H1 (cell line): ENCODE results near the gene MACF1. TPM values are rescaled to one million over a fixed set of nuclear protein-coding genes. Genes with fewer than 3 reads are reported as not detected.

Source experiments
- CTCF ChIA-PET: fragments of 300-600 bp; sonication (Branson Sonifier 250); formaldehyde crosslinking; loops from one replicate; lab custom pipeline; 2021; ENCODE audit not compliant: partially characterized antibody; lab: Charles Lee
- POLR2A ChIA-PET: fragments of 300-600 bp; sonication (Branson Sonifier 250); formaldehyde crosslinking; loops from one replicate; lab custom pipeline; 2021; ENCODE audit warnings: inconsistent platforms; ENCODE audit not compliant: partially characterized antibody; lab: Charles Lee
- DNase-seq, 2 experiments: peaks; one replicate each; pipeline versions ENCODE4 v3.0.0 to v3.0.0-alpha.2; 2010 to 2022; ENCODE audit warnings: low spot score in 2 of 2, low read depth in 1 of 2, mixed read lengths in 1 of 2
- FAIRE-seq: peaks from 2 replicates; lab custom pipeline; 2011; peaks lifted over from hg19 to GRCh38; lab: Jason Lieb, UNC
- H2AFZ ChIP-seq: 2 replicates; pipeline ENCODE4 v1.8.1; 2012; ENCODE audit warnings: low read length, inconsistent platforms
- H2AK5ac ChIP-seq: 2 replicates; pipeline ENCODE4 v1.6.1; 2013; ENCODE audit warnings: low read depth, low read length
- H2BK120ac ChIP-seq: replicated peaks from 2 replicates; pipeline ENCODE3; 2013; ENCODE audit warnings: low read depth, low read length, inconsistent platforms
- H2BK12ac ChIP-seq: 2 replicates; pipeline ENCODE4 v1.6.1; 2013; ENCODE audit warnings: low read depth, low read length
- H2BK15ac ChIP-seq: 2 replicates; pipeline ENCODE4 v1.6.1; 2013; ENCODE audit warnings: low read length
- H2BK20ac ChIP-seq: 2 replicates; pipeline ENCODE4 v1.6.1; 2013; ENCODE audit warnings: low read length
- H2BK5ac ChIP-seq: 2 replicates; pipeline ENCODE4 v1.6.1; 2013; ENCODE audit warnings: low read depth, low read length
- H3K14ac ChIP-seq: 2 replicates; pipeline ENCODE4 v1.6.1; 2013; ENCODE audit warnings: inconsistent platforms; ENCODE audit not compliant: insufficient read length
- H3K18ac ChIP-seq: 2 replicates; pipeline ENCODE4 v1.6.1; 2013; ENCODE audit warnings: low read length; ENCODE audit errors: extremely low read depth
- H3K23ac ChIP-seq: 2 replicates; pipeline ENCODE4 v1.6.1; 2013; ENCODE audit warnings: inconsistent platforms; ENCODE audit not compliant: insufficient read length
- H3K23me2 ChIP-seq: 2 replicates; pipeline ENCODE4 v1.6.1; 2013; ENCODE audit warnings: low read depth, low read length
- H3K27ac ChIP-seq: 2 replicates; pipeline ENCODE4 v1.6.1; 2011; ENCODE audit warnings: low read depth, low read length, inconsistent platforms
- H3K27me3 ChIP-seq, 4 experiments: replicated peaks in 1 of 4; 1 replicate in 1 of 4; 2 replicates in 3 of 4; pipeline versions ENCODE4 v1.6.1 to v1.8.1; 2011 to 2013; ENCODE audit warnings: low read length in 3 of 4, mild to moderate bottlenecking in 3 of 4, inconsistent platforms in 2 of 4, mixed read lengths in 2 of 4, moderate library complexity in 1 of 4; ENCODE audit not compliant: control insufficient read depth in 3 of 4, insufficient read depth in 3 of 4; ENCODE audit errors: extremely low read depth in 1 of 4
- H3K36me3 ChIP-seq, 4 experiments: 2 replicates each; pipeline versions ENCODE4 v1.6.1 to v1.8.1; 2011 to 2013; ENCODE audit warnings: mild to moderate bottlenecking in 4 of 4, low read length in 3 of 4, moderate library complexity in 2 of 4, control low read depth in 1 of 4, inconsistent platforms in 1 of 4; ENCODE audit not compliant: insufficient read depth in 4 of 4, control insufficient read depth in 2 of 4
- H3K4ac ChIP-seq: replicated peaks from 2 replicates; pipeline ENCODE3; 2013; ENCODE audit warnings: low read length, low read depth, mixed read lengths, inconsistent platforms; ENCODE audit not compliant: insufficient read length
- H3K4me1 ChIP-seq, 4 experiments: replicated peaks in 1 of 4; 1 replicate in 1 of 4; 2 replicates in 3 of 4; pipeline versions ENCODE4 v1.6.1 to v1.8.1; 2011 to 2013; ENCODE audit warnings: low read length in 3 of 4, inconsistent platforms in 2 of 4, mixed read lengths in 1 of 4; ENCODE audit not compliant: insufficient read depth in 4 of 4, control insufficient read depth in 3 of 4
- H3K4me2 ChIP-seq, 2 experiments: 2 replicates each; pipeline versions ENCODE4 v1.6.1 to v1.8.1; 2011 to 2013; ENCODE audit warnings: low read depth in 2 of 2, low read length in 2 of 2, control low read depth in 1 of 2, inconsistent platforms in 1 of 2, mild to moderate bottlenecking in 1 of 2; ENCODE audit not compliant: insufficient read depth in 1 of 2
- H3K4me3 ChIP-seq, 4 experiments: fragments of 200-600, 300-600 bp in 1 of 4; sonication (generic), shearing (Covaris generic), sonication (Bioruptor Twin) in 1 of 4; 2 replicates each; pipeline versions ENCODE4 v1.5.1 to v1.8.1; 2011 to 2016; ENCODE audit warnings: low read length in 4 of 4, low read depth in 3 of 4, control low read depth in 2 of 4, inconsistent platforms in 2 of 4, mild to moderate bottlenecking in 2 of 4, mixed read lengths in 1 of 4, moderate library complexity in 1 of 4; ENCODE audit not compliant: insufficient read depth in 2 of 4; ENCODE audit errors: extremely low read depth in 1 of 4
- H3K56ac ChIP-seq: replicated peaks from 2 replicates; pipeline ENCODE3; 2013; ENCODE audit warnings: low read depth, mild to moderate bottlenecking, mixed read lengths, low read length, inconsistent platforms; ENCODE audit not compliant: insufficient read length
- H3K79me1 ChIP-seq: 2 replicates; pipeline ENCODE4 v1.6.1; 2013; ENCODE audit warnings: low read depth, low read length, control low read depth
- H3K79me2 ChIP-seq, 2 experiments: 2 replicates each; pipeline versions ENCODE4 v1.6.1 to v1.8.1; 2012 to 2013; ENCODE audit warnings: low read length in 2 of 2, mild to moderate bottlenecking in 2 of 2, inconsistent platforms in 1 of 2; ENCODE audit not compliant: insufficient read depth in 2 of 2, control insufficient read depth in 1 of 2
- H3K9ac ChIP-seq, 4 experiments: replicated peaks in 1 of 4; 1 replicate in 1 of 4; 2 replicates in 3 of 4; pipeline versions ENCODE4 v1.6.1 to v1.8.1; 2011 to 2013; ENCODE audit warnings: low read depth in 3 of 4, low read length in 3 of 4, control low read depth in 2 of 4, mild to moderate bottlenecking in 2 of 4, moderate library complexity in 2 of 4, inconsistent platforms in 1 of 4; ENCODE audit errors: extremely low read depth in 1 of 4
- H3K9me3 ChIP-seq, 2 experiments: 2 replicates each; pipeline versions ENCODE4 v1.6.1 to v1.8.1; 2012 to 2013; ENCODE audit warnings: mild to moderate bottlenecking in 2 of 2, moderate library complexity in 2 of 2, control low read depth in 1 of 2, inconsistent platforms in 1 of 2, low read depth in 1 of 2, low read length in 1 of 2, mixed read lengths in 1 of 2; ENCODE audit not compliant: insufficient read depth in 2 of 2
- H4K20me1 ChIP-seq, 2 experiments: replicated peaks in 1 of 2; 2 replicates each; pipeline versions ENCODE3 to v1.8.1; 2011 to 2013; ENCODE audit warnings: inconsistent platforms in 2 of 2, low read length in 2 of 2, mild to moderate bottlenecking in 1 of 2; ENCODE audit not compliant: insufficient read depth in 2 of 2, control insufficient read depth in 1 of 2
- H4K5ac ChIP-seq: 2 replicates; pipeline ENCODE4 v1.6.1; 2013; ENCODE audit warnings: low read length, low read depth, mixed read lengths, inconsistent platforms; ENCODE audit not compliant: insufficient read length
- H4K8ac ChIP-seq: 2 replicates; pipeline ENCODE4 v1.8.0; 2013; ENCODE audit warnings: mild to moderate bottlenecking, moderate library complexity, low read length, inconsistent platforms; ENCODE audit not compliant: insufficient read depth; ENCODE audit errors: extremely low read depth
- H4K91ac ChIP-seq: replicated peaks from 2 replicates; pipeline ENCODE3; 2013; ENCODE audit warnings: low read length, mixed read lengths, inconsistent platforms; ENCODE audit not compliant: insufficient read length
- TAF1 ChIP-seq: IDR thresholded peaks from 2 replicates; pipeline ENCODE4 v1.6.1; 2011; ENCODE audit warnings: mild to moderate bottlenecking, low read depth, low read length
- WGBS, 2 experiments: shearing (Covaris generic) in 1 of 2; methylation state at CpG; one replicate each; pipeline versions ENCODE4 v1.1.6 to v1.1.7; 2013 to 2015; ENCODE audit warnings: low lambda C conversion rate in 2 of 2, mixed read lengths in 2 of 2, inconsistent platforms in 1 of 2, low coverage in 1 of 2, missing lambda C conversion rate in 1 of 2; ENCODE audit not compliant: insufficient replicate concordance in 2 of 2, insufficient coverage in 1 of 2, insufficient read length in 1 of 2; ENCODE audit errors: extremely low coverage in 1 of 2, missing lambda C conversion rate in 1 of 2; 5-methylcytosine and 5-hydroxymethylcytosine counted together
- polyA plus RNA-seq, 7 experiments: library from polyadenylated mRNA; depleted of rRNA in 3 of 7; stranded (reverse) in 5 of 7; unstranded in 2 of 7; fragments of >200 nt in 5 of 7; fragments of 200-250 nt in 2 of 7; gene quantifications; 1 replicate in 5 of 7; 2 replicates in 1 of 7; 4 replicates in 1 of 7; pipeline versions ENCODE4 v1.2.1 to v1.2.3, GENCODE V29; 2011 to 2013; ENCODE audit warnings: missing spikeins in 2 of 7, mixed read lengths in 2 of 7
- total RNA-seq: library from RNA; stranded (reverse); fragmentation: NEBNext Ultra II Directional; extraction: Animal tissue kit (Norgen Biotek cat#: 25700); gene quantifications from 2 replicates; pipeline ENCODE4 v1.2.1, GENCODE V29; 2021

Gene MACF1
- total and polyA plus RNA-seq, 2 of the 8 experiments (the other 6 are each of a cell fraction or from before 2014, with no cell fraction given): 59.8 to 285 TPM

- H3K56ac ChIP-seq: no peak overlapping the region
- no peaks in the 10 kb centered on the region; a peak in 1 of 7 replicates for H3K4me1 ChIP-seq
- H2BK5ac ChIP-seq: no peak overlapping the region
- H4K8ac ChIP-seq: 0 out of 2 replicates have a peak overlapping the region, but pooled peaks have one; percentile 25
- no peak overlapping the region for H2BK12ac ChIP-seq
- no peak overlapping the region for H3K9ac ChIP-seq
- CTCF ChIA-PET: interaction anchor here (0.7 to 2.0 kb wide), 3 partner anchors 18 to 30 kb away, joined by 3 to 12 read pairs (median 3); no protein-coding TSS in a partner anchor
- no peak overlapping the region for H3K4ac ChIP-seq
- DNase-seq (no peak), FAIRE-seq (no peak)
- H3K23me2 ChIP-seq: no peaks in the 10 kb centered on the region
- no peak overlapping the region for H4K5ac ChIP-seq
- 83% methylated on average over 6 of the region's 6 CpGs; no CpG with 5 or more reads in 1 of the 2 experiments for WGBS, 2 experiments
- H2AFZ ChIP-seq: no peak overlapping the region
- no peak overlapping the region for H3K23ac ChIP-seq
- no peaks in the 10 kb centered on the region for H4K20me1 ChIP-seq
- no peak overlapping the region for H3K4me2 ChIP-seq
- no peak overlapping the region for H3K14ac ChIP-seq
- no peak overlapping the region for H3K4me3 ChIP-seq
- H2BK120ac ChIP-seq: no peak overlapping the region
- no peaks in the 10 kb centered on the region for H3K9me3 ChIP-seq
- H3K18ac ChIP-seq: no peak overlapping the region
- no peak for TF ChIP-seq TAF1
- H2AK5ac ChIP-seq: no peak overlapping the region
- no peaks in the 10 kb centered on the region for H3K36me3 ChIP-seq
- H3K79me2 ChIP-seq: no peaks in the 10 kb centered on the region
- no peak overlapping the region for H3K27ac ChIP-seq
- no peak overlapping the region for H2BK20ac ChIP-seq
- POLR2A ChIA-PET: interaction anchor here (2.0 kb wide), 1 partner anchor 17 kb away, joined by 6 read pairs; the partner anchor contains the start of gene BMP8A
- H2BK15ac ChIP-seq: no peak overlapping the region
- H4K91ac ChIP-seq: no peak overlapping the region
- no peaks in the 10 kb centered on the region for H3K79me1 ChIP-seq
- no peaks in the 10 kb centered on the region for H3K27me3 ChIP-seq
These were observed 303.8 kb downstream of the MACF1 start for GRCh38 chr1:39508266-39508665.
